Left cardiac atrium (tissue), 4 donors: ENCODE data around the gene WDR90. TPM values are rescaled to one million over a fixed set of nuclear protein-coding genes. Genes with fewer than 3 reads are reported as not detected.
"Not testable (repeated sequence)": the region's sequence is repeated elsewhere in the genome, so short reads cannot be mapped to it uniquely, and the experiment has no call there.

Source experiments
- ATAC-seq, 2 donors: fragments of 200-7000 bp; cut with Tn5 transposase; one replicate each; pipeline ENCODE4 v1.9.1; 2020; ENCODE audit warnings: mild to moderate bottlenecking in 2 of 2, moderate library complexity in 2 of 2
- DNase-seq: peaks from one replicate; pipeline ENCODE4 v3.0.0-alpha.2; 2020
- intact Hi-C, 2 donors: fragments of 100-400 bp; cut with DNase I; formaldehyde crosslinking; loops; one replicate each; pipeline versions ENCODE4 v1.14.1 to v1.15.1; 2022 to 2023
- total RNA-seq, 2 donors: library from RNA; stranded (reverse); fragmentation: NEBNext Ultra II Directional; extraction: Animal tissue kit (Norgen Biotek cat#: 25700); gene quantifications; one replicate each; pipeline ENCODE4 v1.2.1, GENCODE V29; 2021
- donor health status: DM: no; HTN: yes; CAD: no.
- donor health status: DM: no; HTN: yes; CAD: no; lungs with severe emphysema.
- donor health status: DM: yes; HTN: yes; CAD: no.
- donor health status: Dilated cardiomyopathy.

The WDR90 gene
- total RNA-seq, 2 donors from 2014 or later = 9.6 to 15.5 TPM

GRCh38 chr16:680967-681745, 32.0 kb downstream of the WDR90 start:
- ATAC-seq = no peak
- DNase-seq = no peak
- intact Hi-C loops = no loop called here

GRCh38 chr16:681746-682427, 32.7 kb downstream of the WDR90 start:
- DNase-seq = no peak
- ATAC-seq = no peak
- intact Hi-C loops = no loop called here

GRCh38 chr16:682493-683395, 33.6 kb downstream of the WDR90 start:
- no peak for DNase-seq
- intact Hi-C loops = no loop called here
- ATAC-seq = no peak

GRCh38 chr16:683396-684070, 34.4 kb downstream of the WDR90 start:
- ATAC-seq (no peak), DNase-seq (no peak)
- intact Hi-C loops = no loop called here

GRCh38 chr16:684071-684794, 35.1 kb downstream of the WDR90 start, which contains the start of gene JMJD8:
JMJD8 (minus strand) TSS chr16:684334; CDS start chr16:684319, 15 bp downstream.
- ATAC-seq = peak; percentile 69 to 77
- intact Hi-C loops = no loop called here
- DNase-seq = peak; percentile 99

- intact Hi-C loops = no loop called here
- ATAC-seq = no peak
- no peak for DNase-seq
Observed at GRCh38 chr16:684961-685696, 36.0 kb downstream of the WDR90 start.

GRCh38 chr16:685967-686366, 36.8 kb downstream of the WDR90 start:
- intact Hi-C loops = no loop called here
- ATAC-seq = no peak
- DNase-seq = no peak

GRCh38 chr16:686459-687260, 37.5 kb downstream of the WDR90 start:
- ATAC-seq = no peak
- intact Hi-C loops = no loop called here
- no peak for DNase-seq

GRCh38 chr16:687499-687898, 38.3 kb downstream of the WDR90 start:
- intact Hi-C loops = no loop called here
- ATAC-seq = no peak

GRCh38 chr16:689175-689897, 40.2 kb downstream of the WDR90 start:
- no peak for ATAC-seq
- DNase-seq = no peak
- intact Hi-C loops = no loop called here

More at GRCh38 chr16:687499-687898, 38.3 kb downstream of the WDR90 start:
- DNase-seq = no peak

- intact Hi-C loops, DNase-seq, ATAC-seq: not testable (repeated sequence)
Observed at GRCh38 chr16:691242-691641, 42.1 kb downstream of the WDR90 start.

GRCh38 chr16:692356-693108, 43.4 kb downstream of the WDR90 start:
- intact Hi-C loops = no loop called here
- DNase-seq (no peak), ATAC-seq (no peak)

GRCh38 chr16:693364-693763, 44.2 kb downstream of the WDR90 start:
- DNase-seq (no peak), ATAC-seq (no peak)
- intact Hi-C loops = no loop called here

GRCh38 chr16:693766-694165, 44.6 kb downstream of the WDR90 start:
- DNase-seq (no peak), ATAC-seq (no peak)
- intact Hi-C loops = no loop called here

- ATAC-seq (no peak), DNase-seq (no peak)
- intact Hi-C loops = no loop called here
Observed at GRCh38 chr16:694187-694862, 45.2 kb downstream of the WDR90 start.
